HCT116 (cell line): ENCODE data around the gene NCKAP5L.

Source experiments
- ELF1 ChIP-seq: IDR thresholded peaks from 2 replicates; pipeline ENCODE4 v1.6.1; 2012; ENCODE audit warnings: low read depth, borderline replicate concordance
- EZH2 ChIP-seq: fragments of 200-600 bp; sonication (generic); IDR thresholded peaks from 2 replicates; pipeline ENCODE4 v1.6.1; 2017; ENCODE audit warnings: antibody characterized with exemption, mixed run types
- EZH2phosphoT487 ChIP-seq: fragments of 200-600 bp; IDR thresholded peaks from 2 replicates; pipeline ENCODE4 v1.6.1; 2018; ENCODE audit warnings: antibody characterized with exemption, borderline replicate concordance
- FOSL1 ChIP-seq: IDR thresholded peaks from 2 replicates; pipeline ENCODE4 v1.6.1; 2012; ENCODE audit warnings: low read depth
- JUND ChIP-seq: IDR thresholded peaks from 2 replicates; pipeline ENCODE4 v1.6.1; 2012
- POLR2A ChIP-seq: IDR thresholded peaks from 2 replicates; pipeline ENCODE4 v1.7.0; 2011; ENCODE audit warnings: borderline replicate concordance; ENCODE audit not compliant: insufficient read depth, insufficient read length; ENCODE audit errors: extremely low read depth
- POLR2AphosphoS5 ChIP-seq: IDR thresholded peaks from 2 replicates; pipeline ENCODE4 v1.6.1; 2011; ENCODE audit warnings: mild to moderate bottlenecking, low read depth, low read length, moderate library complexity
- YY1 ChIP-seq: IDR thresholded peaks from 2 replicates; pipeline ENCODE4 v1.6.1; 2011; ENCODE audit warnings: low read length, low read depth, moderate library complexity, mild to moderate bottlenecking; ENCODE audit not compliant: insufficient replicate concordance; ENCODE audit errors: extremely low read depth
- TF ChIP-seq, protein P1 (sequence below): IDR thresholded peaks from 2 replicates; pipeline ENCODE4 v1.6.1; 2012; ENCODE audit warnings: low read depth
- TF ChIP-seq, protein P2 (sequence below), 3 experiments: fragments of 200-600 bp in 1 of 3; sonication (generic) in 1 of 3; IDR thresholded peaks in 2 of 3; conservative IDR thresholded peaks in 1 of 3; 2 replicates each; pipeline ENCODE4 v1.5.1; 2012 to 2017; ENCODE audit warnings: low read depth in 2 of 3, low read length in 2 of 3, antibody characterized with exemption in 1 of 3, borderline replicate concordance in 1 of 3, control low read depth in 1 of 3, mild to moderate bottlenecking in 1 of 3, mixed read lengths in 1 of 3, mixed run types in 1 of 3, moderate library complexity in 1 of 3; ENCODE audit not compliant: insufficient read depth in 1 of 3
- TF ChIP-seq, protein P3 (sequence below): IDR thresholded peaks from 2 replicates; pipeline ENCODE4 v1.6.1; 2011; ENCODE audit warnings: mild to moderate bottlenecking, low read length, moderate library complexity; ENCODE audit not compliant: insufficient replicate concordance; ENCODE audit errors: extremely low read depth
- TF ChIP-seq, protein P4 (sequence below): IDR thresholded peaks from 2 replicates; pipeline ENCODE4 v1.6.1; 2012

DNA sequence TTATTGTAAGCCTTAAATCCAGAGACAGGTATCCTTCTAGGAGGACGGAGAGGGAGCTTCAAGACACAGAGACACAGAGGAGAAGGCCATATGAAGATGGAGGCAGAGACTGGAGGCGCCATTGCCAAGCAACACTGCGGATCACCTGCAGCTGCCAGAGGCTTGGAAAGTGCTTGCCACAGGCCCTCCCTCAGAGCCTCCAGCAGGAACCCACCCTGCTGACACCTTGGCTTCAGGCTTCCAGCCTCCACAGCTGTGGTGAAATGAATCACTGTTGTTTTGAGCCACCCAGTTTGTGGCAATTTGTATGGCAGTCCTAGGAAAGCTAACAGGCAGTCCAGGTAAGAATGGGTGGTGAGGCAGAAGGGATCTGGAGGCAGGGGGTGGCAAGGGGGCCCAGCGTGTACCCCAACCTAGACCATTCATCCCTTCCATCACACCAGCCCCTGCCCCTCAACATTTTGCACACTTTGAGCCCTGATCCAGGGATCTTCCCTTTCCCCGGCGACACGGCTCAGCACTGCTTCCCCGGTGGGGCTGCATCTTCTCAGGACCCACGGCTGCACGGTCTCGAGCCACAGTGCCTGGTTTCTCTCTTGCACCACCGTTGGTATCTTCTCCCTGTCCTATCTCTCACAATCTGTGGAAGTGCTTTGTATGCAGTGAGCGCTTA is 37.0 kb upstream of the NCKAP5L start:
- no peak for TF ChIP-seq POLR2A
- TF ChIP-seq YY1, result no peak
- TF ChIP-seq, protein P1, sequence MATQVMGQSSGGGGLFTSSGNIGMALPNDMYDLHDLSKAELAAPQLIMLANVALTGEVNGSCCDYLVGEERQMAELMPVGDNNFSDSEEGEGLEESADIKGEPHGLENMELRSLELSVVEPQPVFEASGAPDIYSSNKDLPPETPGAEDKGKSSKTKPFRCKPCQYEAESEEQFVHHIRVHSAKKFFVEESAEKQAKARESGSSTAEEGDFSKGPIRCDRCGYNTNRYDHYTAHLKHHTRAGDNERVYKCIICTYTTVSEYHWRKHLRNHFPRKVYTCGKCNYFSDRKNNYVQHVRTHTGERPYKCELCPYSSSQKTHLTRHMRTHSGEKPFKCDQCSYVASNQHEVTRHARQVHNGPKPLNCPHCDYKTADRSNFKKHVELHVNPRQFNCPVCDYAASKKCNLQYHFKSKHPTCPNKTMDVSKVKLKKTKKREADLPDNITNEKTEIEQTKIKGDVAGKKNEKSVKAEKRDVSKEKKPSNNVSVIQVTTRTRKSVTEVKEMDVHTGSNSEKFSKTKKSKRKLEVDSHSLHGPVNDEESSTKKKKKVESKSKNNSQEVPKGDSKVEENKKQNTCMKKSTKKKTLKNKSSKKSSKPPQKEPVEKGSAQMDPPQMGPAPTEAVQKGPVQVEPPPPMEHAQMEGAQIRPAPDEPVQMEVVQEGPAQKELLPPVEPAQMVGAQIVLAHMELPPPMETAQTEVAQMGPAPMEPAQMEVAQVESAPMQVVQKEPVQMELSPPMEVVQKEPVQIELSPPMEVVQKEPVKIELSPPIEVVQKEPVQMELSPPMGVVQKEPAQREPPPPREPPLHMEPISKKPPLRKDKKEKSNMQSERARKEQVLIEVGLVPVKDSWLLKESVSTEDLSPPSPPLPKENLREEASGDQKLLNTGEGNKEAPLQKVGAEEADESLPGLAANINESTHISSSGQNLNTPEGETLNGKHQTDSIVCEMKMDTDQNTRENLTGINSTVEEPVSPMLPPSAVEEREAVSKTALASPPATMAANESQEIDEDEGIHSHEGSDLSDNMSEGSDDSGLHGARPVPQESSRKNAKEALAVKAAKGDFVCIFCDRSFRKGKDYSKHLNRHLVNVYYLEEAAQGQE, result no peak
- no peak for TF ChIP-seq EZH2
- TF ChIP-seq, protein P2, sequence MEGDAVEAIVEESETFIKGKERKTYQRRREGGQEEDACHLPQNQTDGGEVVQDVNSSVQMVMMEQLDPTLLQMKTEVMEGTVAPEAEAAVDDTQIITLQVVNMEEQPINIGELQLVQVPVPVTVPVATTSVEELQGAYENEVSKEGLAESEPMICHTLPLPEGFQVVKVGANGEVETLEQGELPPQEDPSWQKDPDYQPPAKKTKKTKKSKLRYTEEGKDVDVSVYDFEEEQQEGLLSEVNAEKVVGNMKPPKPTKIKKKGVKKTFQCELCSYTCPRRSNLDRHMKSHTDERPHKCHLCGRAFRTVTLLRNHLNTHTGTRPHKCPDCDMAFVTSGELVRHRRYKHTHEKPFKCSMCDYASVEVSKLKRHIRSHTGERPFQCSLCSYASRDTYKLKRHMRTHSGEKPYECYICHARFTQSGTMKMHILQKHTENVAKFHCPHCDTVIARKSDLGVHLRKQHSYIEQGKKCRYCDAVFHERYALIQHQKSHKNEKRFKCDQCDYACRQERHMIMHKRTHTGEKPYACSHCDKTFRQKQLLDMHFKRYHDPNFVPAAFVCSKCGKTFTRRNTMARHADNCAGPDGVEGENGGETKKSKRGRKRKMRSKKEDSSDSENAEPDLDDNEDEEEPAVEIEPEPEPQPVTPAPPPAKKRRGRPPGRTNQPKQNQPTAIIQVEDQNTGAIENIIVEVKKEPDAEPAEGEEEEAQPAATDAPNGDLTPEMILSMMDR (IDR thresholded peaks at IDR 0.05 in 2 of 3, conservative IDR thresholded peaks at IDR 0.05 in 1 of 3; ENCODE audit: borderline replicate concordance in 1 of 3, insufficient read depth in 1 of 3, low read depth in 2 of 3, low read length in 2 of 3), result no peak
- no peak for TF ChIP-seq ELF1
- TF ChIP-seq POLR2AphosphoS5, result no peak
- TF ChIP-seq, protein P3, sequence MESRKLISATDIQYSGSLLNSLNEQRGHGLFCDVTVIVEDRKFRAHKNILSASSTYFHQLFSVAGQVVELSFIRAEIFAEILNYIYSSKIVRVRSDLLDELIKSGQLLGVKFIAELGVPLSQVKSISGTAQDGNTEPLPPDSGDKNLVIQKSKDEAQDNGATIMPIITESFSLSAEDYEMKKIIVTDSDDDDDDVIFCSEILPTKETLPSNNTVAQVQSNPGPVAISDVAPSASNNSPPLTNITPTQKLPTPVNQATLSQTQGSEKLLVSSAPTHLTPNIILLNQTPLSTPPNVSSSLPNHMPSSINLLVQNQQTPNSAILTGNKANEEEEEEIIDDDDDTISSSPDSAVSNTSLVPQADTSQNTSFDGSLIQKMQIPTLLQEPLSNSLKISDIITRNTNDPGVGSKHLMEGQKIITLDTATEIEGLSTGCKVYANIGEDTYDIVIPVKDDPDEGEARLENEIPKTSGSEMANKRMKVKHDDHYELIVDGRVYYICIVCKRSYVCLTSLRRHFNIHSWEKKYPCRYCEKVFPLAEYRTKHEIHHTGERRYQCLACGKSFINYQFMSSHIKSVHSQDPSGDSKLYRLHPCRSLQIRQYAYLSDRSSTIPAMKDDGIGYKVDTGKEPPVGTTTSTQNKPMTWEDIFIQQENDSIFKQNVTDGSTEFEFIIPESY, result no peak
- TF ChIP-seq, protein P4, sequence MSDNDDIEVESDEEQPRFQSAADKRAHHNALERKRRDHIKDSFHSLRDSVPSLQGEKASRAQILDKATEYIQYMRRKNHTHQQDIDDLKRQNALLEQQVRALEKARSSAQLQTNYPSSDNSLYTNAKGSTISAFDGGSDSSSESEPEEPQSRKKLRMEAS, result no peak
- TF ChIP-seq FOSL1, result no peak
- TF ChIP-seq EZH2phosphoT487, result no peak
- TF ChIP-seq JUND, result no peak
